GM10847 (cell line): ENCODE results near the gene NOM1.

Experiments used
- POLR2A ChIP-seq: IDR thresholded peaks from 2 replicates; pipeline ENCODE4 v1.6.1; 2011; ENCODE audit not compliant: insufficient read length; ENCODE audit errors: extremely low read depth

Gene NOM1

DNA sequence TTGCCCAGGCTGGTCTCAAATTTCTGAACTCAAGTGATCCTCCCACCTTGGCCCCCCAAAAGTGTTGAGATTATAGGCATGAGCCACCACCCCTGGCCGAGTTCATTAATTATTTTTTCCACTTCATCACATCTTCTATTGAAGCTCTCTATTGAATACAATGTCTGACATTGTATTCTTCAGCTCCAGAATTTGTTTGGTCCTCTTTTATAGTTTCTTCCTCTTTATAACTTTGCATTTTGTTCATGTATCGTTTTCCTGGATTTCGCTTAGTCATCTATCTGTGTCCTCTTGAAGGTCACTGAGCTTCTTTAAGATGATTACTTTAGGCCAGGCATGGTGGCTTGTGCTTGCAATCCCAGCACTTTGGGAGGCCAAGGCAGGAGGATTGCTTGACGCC is 30.2 kb downstream of the NOM1 start:
- TF ChIP-seq POLR2A: no peak

DNA sequence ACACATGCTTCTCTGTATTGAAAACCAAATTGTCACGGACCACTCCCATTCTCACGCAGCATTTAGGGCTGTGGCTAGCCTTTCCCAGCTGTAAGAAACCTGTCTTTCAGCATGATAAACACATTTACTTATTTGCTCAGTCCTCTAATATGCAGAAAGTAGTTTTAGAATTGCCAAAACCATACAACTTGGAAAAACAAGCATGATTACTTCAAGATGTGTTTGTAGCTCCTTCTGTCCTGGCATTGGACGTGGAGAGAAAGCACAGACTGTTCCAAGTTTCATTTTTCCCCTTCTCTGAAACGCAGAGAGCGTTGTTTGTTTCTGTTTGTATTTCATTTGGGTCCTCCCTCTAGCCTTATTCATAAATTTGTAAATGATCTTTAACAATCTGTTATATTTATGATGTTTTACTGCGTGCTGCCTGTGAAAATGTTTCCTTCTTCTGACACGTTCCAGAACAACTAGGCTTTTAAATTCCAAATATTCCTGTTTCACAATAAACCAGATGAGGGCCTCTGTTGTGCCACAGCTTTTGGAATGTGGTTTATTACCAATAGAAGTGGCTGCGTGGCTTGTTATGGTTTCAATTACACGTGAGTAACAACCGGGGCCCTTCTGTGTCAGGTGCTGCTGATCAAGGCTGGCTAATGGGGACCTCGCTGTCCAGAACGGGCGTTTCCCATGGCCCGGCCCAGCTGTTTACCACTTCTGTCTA is 34.8 kb downstream of the NOM1 start:
- no peak for TF ChIP-seq POLR2A

DNA sequence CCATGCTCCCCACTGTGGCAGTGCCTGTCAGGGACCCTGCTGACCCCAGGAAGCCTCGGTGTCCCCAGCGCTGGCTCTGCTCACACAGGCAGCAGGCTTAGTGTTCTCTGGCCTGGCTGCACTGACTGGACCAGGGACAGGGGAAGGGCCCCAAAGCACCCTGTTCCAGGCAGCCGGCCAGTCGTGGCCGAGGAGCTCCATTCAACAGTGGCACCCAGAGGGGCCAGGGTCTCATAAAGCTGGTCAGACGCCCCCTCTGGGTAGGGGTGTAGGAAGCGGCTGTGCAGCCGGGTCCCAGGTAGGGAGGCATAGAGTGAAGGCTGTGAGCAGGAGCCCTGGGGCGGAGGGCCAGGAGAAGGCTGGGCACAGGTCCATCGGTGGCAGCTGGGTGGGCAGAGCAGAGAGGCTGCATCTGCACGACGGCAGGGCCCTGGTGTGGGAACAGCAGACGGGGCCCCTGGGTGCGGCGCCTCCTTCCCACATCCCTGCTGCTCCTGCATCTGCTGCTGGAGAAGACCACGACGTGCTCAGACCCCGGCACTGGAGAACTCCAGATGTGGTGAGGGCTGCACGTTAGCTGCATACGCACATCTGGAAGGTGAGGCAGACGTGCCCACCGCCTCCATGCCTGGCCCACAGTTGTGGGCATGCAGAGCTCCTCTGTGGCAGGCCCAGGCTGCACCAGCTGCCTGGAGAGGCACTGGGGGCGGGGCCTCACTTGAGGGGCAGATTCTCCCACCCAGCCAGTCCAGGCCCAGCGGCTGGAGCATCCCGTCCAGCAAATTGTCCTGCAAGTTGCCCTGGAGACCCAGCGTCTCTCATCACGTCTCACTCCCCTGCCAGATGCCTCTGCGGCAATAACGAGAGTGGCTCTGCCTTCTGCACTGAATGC is 35.8 kb downstream of the NOM1 start:
- TF ChIP-seq POLR2A: no peak

DNA sequence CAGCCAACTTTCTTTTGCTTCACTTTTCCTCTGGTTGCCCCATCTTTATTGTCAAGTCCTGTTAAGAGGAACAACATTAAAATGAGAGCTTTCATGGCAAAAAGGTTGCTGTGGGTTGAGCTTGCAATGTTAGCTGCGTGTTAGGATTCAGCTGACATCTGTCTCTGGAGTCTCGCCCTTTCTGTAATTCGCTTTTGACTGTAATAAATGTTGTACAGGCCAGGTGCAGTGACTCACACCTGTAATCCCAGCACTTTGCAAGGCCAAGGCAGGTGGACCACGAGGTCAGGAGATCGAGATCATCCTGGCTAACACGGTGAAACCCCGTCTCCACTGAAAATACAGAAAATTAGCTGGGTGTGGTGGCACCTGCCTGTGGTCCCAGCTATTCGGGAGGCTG is 36.9 kb downstream of the NOM1 start:
- TF ChIP-seq POLR2A: no peak

DNA sequence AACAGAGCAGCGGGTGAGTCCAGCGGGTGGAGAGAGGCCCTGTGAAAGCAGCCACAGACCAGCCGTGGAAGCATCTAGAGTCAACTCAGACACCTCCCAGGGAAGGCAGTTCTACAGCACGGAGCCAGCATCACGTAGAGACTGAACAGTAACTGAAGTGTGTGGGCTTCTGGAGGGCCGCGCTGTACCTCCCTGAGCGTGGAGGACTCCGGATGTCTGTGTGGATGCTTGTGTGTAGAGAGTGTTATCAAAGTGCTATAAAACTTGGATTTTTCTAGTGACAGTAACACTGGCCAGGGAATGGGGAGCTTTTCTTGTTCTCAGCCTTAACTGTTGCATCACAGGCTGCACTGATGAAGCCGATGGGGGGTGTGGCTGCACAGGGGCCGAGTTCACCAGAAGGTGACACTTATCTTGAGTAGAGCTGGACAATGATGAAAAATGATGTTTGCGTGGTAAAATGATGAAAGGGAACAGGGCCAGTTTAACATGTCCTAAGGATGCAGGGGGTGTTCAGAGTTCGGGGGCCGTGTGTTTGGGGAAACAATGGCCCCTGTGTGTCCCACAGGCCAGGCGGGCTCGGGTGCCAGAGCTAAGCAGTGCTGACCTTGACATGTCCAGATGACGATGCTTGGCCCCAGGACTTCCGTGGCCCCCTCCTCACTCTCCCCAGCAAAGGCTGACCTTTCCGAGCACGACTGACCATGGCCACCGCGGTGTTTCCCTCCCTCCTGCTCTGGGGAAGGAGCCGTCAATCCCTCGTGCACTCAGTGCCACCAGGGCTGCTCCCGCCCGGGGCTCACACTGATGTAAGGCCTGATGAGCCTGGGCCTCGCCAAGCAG is 39.1 kb downstream of the NOM1 start:
- no peak for TF ChIP-seq POLR2A

DNA sequence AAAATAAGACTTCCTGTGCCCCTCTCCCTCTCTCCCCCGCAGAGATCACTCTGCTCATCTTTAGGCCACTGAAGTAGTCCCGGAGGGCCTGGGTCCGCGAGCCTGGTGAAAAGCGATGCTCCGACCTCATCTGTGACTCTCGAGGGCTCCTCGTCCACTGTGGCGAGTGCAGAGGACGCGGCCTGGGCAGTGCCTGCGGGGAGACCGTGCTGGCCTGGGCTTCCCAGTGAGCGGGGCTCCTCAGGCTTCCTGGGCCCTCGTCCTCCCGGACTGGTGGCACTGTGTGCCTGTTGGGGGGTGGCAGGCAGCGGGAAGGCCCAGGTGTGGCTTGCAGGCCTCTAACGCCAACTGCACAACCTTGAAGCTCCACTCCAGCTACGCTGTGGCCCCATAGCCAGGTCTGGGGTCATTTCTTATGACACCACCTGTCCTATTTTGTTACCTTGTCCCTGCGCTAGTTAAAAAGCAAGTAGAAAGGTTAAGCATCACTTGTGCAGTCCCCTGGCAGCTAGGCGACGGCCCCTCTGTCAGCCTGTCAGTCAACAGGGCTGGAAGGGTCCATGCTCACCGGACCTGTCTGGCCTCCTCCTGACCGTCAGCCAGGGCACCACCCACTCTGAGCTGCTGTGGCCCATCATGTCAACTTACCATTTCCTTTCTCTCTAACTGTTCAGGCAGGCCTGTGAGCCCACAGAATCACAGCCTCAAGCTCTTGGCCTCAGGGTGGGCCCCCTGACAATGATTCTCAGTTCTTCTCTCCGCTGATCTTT is 40.4 kb downstream of the NOM1 start:
- no peak for TF ChIP-seq POLR2A

DNA sequence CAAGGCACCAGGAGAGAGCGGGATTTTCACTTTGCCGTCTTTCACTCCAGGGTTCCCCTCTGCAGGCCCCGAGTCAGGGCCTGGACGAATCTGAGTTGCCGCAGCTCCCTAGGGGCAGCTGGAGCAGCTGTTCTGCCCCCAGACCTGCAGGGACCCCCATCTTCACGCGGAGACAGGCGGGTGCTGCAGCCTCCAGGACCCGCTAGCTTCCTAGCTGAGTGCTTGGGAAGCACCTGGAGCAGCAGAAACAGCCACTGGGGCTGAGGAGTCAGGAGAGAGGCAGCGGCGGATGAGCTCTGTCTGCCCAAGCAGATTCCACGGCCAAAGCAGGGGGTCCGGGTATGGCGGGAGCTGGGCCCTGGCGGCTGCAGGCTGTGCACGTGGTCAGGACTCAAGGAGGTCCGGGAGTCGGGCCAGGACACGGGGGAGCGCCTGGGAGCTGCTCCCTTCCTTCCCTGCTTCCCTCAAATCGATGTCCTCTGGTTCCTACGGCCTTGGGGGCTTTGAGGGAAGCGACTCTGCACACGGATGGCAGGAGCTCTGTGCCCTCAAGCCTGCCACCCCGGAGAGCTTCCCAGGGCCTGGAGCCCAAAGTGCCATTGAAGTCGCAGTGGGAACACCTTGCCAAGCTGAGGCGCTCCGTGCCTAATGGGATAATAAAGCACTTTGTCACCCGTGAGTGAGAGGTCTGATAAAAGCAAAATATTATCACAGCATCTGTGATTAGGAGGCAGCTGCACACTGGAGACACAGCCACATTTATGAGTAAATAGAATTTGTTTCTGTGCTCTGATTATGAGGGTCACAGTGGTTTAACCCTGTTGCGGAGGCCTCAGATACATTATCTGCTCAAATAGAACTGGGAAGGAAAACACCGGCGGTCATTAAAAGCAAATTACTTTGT is 43.8 kb downstream of the NOM1 start:
- TF ChIP-seq POLR2A: no peak

DNA sequence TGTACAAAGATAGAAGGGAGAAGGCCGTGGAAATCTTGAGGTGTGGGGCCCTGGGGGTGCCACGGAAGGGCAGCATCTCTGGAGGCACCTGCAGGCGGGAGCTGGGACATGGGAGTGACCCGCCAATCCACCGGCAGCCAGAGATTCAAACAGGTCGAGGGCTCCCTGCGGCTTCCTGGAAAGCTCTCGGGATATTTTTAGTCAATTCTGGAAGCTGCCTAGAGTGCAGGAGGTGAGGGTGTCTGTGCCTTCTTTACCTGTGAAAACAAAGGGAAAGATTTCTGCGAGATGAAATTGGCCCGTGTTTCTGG is 44.4 kb downstream of the NOM1 start:
- TF ChIP-seq POLR2A: no peak

DNA sequence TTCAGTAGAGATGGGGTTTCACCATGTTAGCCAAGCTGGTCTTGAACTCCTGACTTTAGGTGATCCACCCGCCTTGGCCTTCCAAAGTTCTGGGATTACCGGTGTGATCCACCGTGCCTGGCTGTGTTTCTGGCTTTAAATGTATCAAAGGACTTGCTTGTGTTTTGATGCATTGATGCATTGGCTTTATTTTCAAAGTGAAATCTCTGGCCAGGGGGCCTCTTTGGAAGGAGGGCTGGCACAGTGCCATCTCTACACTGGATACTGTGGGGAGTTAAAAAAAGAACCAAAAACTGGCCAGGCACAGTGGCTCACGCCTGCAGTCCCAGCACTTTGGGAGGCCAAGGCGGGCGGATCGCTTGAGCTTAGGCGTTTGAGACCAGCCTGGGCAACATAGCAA is 44.9 kb downstream of the NOM1 start:
- TF ChIP-seq POLR2A: no peak

DNA sequence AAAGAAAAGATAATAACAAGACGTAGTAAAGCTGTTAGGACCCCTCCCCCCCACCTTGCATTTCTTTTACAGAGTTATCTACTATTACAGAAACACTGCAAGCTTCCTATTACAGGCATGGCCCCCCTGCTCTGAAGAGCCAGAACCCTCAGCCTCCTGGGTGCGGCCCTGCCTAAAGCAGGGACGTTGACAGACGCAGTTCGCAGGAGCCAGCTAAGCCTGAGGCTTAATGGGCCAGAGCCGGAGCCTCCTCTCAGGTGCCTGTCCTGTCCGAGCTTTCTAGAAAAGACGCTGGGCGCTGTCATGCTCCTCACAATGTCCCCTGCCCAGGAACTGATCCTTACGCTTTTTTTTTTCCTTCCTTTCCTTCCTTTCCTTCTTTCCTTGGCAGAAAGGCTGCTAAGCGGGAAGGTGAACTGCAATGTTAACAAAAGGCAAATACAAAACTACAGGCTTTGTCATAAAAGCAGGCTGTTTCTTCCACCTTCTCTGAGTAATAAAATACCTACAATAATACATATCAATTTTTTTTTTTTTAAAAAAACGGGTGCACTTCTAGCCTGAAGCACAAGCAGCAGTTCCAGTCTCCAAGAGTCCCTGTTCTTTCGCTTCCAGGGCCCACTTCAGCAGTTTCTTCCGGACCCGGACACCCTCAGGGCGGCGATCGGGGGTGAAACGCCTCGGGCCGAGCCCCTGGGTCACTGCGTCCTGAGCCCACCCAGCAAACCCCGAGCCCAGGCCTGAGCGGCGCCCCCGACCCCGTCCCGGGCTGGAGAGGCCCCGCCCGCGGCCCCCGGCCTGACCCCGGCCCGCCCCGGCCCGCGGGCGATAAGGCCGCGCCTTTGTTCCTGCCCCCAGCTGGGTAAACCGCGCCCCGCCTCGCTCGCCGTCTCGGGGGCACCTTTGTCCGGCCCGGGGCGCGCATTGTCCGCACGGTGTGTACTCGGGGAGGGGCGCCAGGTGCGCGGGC is 49.8 kb downstream of the NOM1 start:
- no peak for TF ChIP-seq POLR2A

DNA sequence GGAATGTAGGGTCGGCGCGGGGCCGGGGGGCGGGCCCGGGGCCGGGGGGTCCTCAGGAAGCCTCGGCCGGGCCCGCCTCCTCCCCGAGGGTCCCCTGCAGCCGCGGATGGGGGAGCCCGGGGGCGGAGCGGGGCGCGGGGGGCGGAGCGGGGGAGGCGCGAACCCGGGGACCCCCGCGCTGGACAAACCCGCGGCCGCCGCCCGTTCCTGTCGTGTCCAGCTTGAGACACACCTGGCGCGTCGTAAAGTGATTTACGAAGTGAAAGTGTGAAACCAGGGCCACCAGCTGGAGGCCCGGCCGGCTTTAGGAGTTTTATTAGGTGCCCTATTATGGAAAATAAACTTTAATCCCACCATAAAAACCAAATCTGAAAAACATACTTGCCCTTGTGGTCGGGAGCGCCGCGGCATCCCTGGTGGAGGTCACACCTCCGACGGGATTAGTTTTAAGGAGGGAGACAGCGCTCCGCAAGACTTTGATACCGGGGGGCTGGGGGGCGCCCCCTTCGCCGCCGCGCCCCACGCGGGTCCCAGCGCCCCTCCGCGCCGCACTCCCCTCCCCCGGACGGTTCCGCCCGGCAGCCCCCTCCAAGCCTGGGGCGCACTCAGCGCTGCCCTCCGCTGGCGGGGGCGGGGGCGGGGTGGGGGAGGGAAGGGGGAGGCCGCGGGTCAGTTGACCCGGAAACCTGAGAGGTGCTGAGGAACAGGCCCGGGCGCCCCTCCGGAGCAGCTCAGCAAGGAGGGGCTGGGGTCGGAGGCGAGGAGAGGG is 50.6 kb downstream of the NOM1 start:
- no peak for TF ChIP-seq POLR2A

DNA sequence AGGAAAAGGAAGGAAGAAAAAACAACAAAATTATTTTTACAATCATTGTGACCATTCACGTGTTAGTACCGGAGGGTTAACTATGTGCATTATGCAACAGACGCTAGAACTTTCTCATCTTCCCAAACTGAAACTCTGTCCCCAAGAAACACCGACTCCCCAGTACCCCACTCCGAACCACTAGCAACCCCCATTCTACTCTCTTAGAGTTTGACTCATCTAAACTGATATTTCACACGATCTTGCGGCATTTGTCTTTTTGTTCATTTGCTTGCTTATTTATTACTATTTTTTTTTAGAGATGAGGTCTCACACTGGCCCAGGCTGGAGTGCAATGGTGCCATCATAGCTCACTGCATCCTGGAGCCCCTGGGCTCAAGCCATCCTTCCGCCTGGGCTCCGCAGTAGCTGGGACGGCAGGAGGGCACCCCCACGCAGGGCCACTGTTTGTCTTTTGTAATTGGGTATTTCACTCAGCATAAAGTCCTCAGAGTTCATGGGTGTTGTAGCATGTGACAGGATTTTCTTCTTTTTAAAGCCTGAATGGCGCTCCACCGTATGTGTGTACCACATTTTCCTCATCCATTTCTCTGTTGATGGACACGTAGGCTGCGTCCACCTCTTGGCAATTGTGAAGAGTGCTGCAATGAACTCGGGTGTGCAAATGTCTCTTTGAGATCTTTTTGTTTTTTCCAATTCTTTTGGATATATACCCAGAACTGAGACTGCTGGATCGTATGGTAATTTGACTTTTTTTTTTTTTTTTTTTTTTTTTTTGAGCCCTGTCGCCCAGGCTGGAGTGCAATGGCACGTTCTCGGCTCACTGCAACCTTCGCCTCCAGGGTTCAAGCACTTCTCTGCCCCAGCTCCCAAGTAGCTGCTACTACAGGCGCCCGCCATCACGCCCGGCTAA is 51.5 kb downstream of the NOM1 start:
- no peak for TF ChIP-seq POLR2A
